Hippocampal formation (tissue), 2 donors: ENCODE data around the gene MYO3B.
"Not testable (repeated sequence)": the region's sequence is repeated elsewhere in the genome, so short reads cannot be mapped to it uniquely, and the experiment has no call there.

Experiments
- DNase-seq, 2 donors: peaks; one replicate each; lab custom pipeline; 2025; lab: John Stamatoyannopoulos, UW

Gene MYO3B

DNA sequence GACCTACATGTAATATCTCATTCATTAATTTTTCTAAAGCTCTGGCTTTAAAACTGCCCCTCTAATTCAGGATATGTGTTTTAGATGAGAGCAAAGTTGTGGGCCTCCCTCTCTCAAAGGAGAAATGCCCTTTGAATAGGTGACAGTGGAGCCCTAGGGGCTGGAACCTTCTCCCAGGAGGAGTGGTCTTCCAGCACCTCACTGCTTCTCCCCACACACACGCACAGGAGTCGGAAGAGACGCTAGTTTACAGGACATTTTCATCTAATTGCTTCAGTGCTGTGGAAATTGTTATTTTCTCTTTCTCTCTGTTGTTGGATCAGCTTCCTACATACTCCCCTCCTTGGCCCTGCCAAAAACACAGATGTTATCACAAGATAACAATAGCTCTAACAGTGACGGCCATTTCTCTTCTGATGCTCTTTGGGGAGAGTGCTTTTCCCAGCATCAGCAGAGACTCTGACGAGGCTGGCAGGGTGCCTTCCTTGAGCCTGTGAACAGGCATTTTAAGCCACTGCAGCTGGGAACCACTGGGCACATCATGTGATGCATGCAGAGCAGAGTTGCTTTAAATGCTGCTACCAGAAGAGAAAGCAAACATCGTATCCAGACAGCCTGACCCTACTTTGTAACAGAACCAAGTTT, 327.8 kb downstream of the MYO3B start:
- DNase-seq, result peak; percentile 85 to 88

DNA sequence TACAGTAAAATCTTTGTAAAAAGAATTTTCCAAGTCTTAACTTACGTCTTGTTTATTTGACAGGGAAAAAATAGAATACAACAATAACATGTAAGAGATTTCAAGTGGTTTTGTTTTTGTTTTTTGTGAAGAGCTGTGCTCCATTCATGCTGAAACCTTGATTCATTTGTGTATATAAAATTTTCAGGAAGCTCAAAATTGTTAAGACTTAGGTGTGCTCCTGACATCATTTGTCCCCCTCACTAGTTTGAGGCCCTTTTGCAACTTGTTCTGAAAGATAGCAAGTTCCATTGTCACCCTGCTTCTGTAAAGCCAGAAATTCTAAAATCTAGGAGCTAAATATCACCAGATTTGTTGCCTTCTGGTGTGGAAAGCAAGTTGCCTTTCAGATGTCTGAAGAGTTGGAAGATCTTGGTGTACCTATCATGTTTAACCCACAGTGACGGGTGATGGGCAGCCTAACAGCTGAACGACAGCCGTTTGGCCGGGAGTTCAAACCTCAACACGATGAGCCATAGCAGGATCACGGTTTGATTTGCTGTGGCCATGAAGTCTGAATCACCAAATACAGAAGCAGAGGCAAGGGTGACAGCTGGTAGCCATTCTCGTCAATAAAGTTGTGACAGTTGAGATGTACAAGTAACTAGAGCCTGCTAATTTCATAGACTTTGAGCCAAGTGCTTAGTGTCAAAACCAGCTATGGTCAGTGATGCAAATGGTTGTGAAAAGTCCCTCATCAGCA, 331.7 kb downstream of the MYO3B start:
- no peak for DNase-seq

DNA sequence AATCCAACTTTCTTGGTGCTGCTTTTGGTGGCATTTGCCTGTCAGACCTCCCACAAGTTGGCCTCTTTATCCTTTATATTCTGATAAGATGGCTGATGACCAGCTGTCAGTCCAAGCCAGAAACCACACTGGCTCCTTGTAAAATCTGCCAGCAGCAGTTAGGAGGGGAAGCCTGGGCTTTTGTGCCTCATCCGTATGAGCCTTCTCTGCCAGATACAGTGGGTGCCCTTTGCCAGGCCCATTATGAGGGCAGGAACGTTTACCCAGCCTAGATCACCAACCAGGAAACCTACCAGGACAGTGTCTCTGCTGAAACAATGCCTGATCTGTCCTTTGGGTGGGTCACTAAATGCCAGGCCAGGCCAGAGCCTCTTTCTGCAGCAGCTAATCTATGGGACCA, 334.3 kb downstream of the MYO3B start:
- DNase-seq, result peak; percentile 74 to 77

DNA sequence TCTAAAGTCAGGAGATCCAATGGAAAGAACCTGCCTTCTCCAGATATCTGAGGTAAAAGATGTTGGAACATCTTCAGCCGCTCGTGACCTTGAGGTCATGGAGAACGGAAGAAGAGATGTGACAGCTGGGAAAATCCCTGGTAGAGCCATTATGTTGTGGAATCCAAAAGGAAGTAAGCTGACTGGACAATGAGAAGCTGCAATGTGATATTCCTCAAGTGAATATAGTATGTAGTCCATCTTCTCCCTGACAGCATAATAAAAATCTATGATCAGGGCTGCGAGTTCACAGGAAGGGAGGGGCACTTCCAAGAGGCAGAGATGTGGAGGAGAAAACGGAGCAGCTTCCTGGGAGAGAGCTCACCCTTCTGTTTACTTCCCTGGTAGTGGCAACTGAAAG, 336.2 kb downstream of the MYO3B start:
- DNase-seq, result no peak

DNA sequence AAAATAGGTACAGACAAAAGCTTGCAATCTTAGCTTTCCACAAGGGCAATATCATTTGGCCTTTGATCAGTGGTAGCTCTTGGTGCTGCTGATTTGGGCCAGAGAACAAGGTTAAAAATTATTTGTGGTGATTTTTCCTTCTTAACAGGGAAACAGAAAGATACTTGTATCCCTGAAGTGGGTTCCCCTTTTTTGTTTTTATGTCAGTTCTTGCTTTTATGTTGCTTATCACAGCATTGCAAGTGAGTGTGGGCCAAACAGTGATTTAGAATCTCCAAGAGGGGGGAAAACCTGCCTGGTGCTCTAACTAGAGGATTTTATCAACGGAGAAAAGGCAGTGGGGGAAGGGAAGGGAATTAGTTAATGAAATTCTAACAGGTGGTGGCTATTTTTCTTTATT, 339.6 kb downstream of the MYO3B start:
- no peak for DNase-seq

DNA sequence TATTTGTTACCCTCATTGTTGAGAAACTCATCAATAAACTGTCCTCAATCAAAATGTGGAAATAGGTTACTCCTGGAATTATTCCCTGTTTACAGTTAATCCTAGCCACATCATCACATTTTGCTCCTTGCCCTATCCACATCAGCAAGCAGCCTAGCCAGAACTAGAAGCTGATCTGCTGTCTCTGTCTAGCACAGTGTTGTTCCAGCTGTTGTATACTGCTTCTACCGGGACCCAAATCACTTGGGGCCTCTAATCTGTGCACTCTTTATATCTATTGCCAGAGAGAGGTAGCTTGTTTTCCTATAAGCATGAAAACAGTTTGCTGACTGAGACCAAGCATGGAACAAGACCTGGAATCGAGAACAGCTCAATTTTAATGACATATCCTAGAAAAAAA, 341.0 kb downstream of the MYO3B start:
- DNase-seq, result no peak

DNA sequence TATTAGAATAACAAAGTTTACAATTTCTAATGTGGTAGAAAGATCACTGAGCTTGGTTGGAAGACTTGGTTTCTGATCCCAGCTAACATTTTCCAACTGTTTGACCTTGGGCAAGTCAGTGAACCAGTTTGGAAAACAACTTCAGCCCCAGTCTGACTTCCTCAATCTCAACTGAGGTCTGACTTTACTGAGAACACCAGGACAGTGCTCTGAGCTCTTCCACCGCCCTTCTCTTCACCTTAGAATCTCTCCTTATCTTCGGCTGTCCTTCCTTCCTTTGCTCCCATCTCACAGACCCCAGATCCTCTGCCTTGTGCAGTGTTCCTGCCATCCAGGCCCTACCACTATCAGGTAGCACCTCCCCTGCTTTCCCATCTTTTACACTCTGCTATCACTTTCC, 343.4 kb downstream of the MYO3B start:
- no peak for DNase-seq

DNA sequence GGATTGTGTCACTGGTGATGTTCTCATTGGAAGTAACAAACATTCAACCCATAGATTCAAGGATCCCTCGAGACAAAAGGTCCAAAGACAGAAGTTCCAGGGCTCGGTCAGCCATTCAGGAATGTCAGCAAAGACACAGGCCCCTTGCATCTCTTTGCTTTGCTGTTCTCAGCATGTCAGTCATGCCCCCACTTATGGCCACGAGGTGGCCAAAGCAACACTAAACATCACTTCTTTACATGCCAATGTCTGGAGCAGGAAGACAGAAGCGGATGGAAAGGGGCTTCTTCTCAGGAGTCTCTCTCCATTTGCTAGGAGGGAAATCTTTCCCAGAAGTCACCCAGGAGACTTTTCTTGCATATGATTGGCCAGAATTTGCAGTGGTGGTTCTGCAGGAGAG, 345.6 kb downstream of the MYO3B start:
- DNase-seq, result no peak

DNA sequence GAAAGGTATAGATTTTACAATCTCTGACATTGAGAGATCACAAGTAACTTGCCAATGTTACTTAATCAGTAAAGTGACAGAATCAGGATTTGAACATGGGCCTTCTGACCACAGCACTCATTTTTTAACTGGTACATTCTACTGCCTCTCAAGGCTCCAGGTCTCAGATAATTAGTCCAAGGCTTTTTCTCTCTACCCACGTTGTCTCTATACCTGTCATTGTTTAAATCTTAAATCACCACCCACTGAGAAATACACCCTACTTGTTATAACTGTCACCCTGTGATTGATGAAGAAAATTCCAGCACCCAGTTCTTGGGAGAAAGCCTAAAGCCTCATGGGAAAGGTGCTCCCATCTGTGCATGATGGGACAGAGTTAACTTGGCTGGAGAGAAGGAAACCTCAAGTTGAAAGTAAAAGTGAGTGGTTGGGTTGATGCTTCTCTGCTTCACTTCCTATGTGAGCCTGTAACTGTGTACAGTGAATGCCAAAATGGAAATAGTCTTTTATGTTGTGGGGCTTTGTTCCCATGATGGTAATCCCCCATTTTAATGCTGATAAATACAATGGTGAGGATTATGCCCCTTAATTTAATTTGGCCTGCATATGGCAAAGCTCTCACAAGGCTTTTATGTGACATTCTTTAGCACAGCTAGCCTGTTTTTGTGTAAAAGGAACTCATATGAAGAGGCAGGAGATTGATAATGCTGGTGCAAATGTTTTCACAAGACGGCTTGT, 347.1 kb downstream of the MYO3B start:
- no peak for DNase-seq

DNA sequence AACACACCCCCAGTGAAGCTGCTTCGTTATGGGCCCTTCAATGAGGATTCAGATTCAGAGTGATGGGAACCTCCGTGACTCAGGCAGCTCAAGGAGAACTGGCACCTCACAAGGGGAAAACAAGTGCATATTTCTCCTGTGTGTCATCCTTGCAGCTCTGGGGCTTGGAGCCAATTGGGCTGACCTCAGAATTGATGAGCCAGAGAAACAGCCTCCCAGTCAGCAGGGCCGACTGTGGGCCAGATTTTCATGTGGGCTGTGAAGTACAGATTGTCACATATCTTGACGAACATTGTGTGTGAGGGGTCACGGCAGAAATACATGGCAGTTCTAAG, 347.6 kb downstream of the MYO3B start:
- no peak for DNase-seq

DNA sequence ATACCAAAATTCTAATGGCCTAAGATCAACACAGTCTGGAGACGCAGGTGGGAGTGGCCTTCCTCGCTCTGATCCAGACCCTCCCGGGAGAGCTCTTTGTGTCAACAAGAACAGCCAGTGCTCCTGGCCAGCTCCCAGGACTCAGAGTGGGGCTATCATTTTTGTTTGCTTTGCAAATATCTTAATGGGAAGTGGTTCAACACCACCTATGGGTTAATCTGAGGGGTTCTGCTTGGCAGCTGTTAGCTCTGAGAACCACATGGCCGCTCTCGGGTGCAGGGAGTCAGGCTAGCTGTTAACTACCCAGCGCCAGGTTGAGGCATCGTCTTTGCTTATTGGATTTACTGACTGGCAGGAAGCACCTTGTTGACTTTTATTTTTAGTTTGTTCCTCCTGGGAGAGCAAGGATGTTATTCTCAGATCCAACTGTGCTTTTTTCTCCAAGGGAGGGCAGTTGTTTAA, 352.4 kb downstream of the MYO3B start:
- DNase-seq, result no peak

DNA sequence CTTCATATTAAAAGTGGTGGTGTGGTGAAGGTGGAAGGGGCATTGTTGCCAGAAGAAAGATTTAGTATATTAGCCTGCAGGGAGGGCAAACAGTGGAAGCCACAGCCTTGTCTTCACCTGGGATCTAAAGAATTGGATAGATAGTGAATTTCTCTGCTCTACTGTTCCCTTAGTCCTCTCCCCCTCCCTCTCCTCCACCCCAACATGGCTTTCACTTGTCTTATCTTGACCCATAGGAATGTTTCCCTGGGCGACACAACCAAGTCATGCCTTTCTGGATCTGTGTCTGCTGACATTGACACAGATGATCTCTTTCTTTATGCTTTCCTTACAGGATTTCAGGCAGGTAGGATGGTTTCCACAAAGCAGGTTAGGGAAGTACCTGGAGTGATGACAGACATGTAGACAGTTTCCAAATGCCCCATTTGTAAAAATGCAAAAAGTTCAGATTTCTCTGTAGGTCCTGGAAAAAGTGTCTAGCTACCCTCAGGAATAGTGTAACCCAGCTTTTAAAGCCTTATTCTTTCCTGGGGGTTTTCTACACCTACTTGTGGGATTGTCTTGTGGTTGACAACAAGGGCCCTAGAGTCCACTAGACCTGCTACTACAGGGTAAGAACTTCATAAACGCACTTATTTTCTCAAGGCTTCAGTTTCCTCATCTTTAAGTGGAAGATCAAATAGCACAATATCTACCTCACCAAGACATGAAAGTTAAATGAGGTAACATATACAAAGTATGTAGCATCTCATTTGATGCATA, 353.0 kb downstream of the MYO3B start:
- no peak for DNase-seq

DNA sequence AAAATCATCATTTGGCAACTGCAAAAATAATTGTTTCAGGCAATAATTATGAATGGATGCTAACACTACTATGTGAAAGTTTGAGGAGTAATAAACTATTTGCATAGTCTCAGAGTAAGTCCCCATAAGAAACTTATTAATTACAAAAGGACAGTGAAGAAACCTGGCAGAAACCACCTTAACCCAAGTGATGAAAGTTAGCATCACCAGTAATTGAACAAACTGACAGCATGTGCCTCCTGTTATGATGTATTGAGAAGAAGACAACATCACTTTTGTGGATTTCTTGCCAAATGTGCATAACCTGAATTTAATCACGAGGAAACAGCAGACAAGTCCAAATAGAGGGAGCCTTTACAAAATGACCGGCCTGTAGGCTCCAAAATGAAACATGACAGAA, 353.9 kb downstream of the MYO3B start:
- no peak for DNase-seq

DNA sequence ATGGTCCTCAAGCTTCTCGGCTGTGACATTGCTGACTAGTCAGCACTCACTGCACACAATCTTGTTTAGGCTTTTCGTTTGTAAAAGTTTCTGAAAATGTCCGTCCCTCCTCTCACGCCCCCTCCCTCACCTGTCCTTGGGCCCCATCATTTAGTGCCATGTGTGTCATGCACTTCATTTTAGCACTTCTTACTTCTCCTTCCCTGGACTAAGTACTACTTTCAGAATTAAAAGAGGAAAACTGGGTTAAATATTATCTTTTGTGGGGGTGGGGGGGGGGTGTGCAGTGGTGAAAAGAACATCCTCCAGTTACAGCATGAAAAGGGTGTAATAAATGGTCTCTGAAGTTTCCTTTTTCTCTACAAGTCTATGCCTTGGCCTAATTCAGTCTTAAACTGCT, 355.2 kb downstream of the MYO3B start:
- DNase-seq, result no peak

DNA sequence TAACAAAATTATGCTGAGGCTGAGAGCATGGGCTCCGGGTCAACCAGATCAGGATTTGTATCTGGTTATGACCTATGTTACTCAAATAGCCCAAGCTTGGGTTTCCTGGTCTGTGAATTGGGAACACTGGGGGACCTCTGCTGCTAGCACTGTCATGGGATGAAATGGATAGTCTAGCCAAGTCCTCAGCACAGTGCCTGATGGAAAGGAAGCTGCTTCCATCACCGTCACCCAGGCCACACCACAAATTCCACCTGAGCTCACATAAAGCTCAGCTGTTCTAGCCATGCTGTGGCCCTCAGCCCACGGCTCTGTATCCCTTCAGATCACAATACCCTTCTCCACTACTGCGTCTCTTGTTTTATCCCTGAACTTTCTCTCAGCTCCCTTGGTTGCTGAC, 357.6 kb downstream of the MYO3B start:
- no peak for DNase-seq

DNA sequence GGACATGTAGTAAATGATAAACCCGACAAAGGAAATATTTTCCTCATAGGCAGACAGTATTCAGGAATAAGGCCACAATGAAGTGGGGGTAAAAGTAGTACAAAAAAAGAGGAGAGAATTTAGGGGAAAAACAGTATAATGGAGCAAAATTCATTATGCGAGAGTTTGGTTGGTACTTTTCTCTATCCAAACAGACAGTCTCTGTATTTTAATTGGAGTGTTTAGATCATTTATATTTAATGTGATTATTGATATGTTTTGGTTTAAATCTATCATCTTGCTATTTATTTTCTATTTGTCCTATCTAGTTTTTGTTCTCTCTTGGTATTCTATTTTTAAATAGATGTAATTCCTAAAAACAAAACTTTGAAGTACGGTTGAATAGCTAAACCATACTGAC, 366.9 kb downstream of the MYO3B start:
- no peak for DNase-seq

DNA sequence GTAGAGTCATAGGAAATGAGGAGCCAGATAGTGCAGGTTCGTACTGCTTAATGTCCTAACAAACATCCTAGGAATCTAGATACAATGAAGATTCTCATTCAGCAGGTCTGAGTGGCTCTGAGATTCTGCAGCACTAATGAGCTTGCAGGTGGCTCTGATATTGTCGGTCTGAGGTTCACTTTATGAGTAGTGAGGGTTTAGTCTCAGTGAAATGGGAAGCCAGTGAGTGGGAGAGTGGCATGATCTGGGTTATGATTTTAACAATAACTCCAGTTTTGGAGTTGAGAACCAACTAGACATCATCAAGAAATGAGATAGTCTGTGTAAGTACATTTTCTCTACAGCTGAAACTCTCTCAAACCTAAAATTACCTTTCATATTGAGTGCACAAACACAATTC, 370.4 kb downstream of the MYO3B start:
- no peak for DNase-seq

DNA sequence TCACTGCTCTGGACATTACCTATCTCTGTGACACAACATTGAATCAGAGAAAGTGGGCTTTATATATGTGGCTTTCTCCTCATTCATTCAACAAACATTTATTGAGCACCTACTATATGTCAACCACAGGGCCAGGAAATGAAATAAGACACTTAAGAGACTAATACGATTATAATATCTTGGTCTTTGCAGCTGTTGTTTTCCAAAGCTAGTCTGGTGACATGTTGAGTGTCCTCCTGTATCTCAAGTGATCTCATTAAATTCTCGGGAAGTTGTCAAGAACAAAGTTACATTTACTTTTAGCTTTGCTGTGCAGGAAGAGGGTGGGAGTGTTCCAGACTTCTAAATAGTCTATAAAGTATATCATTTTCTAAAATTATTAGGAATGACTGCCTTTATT, 372.6 kb downstream of the MYO3B start:
- no peak for DNase-seq

DNA sequence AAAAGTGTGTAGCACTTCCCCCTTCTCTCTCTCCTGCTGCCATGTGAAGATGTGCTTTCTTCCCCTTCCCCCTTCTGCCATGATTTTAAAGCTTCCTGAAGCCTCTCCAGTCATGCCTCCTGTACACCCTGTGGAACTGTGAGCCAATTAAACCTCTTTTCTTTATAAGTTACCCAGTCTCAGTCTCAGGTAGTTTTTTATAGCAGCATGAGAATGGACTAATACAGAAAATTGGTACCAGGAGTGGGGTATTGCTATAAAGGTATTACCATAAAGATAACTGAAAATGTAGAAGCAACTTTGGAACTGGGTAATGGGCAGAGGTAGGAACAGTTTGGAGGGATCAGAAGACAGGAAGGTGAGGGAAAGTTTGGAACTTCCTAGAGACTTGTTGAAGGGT, 374.0 kb downstream of the MYO3B start:
- DNase-seq, result not testable (repeated sequence)

DNA sequence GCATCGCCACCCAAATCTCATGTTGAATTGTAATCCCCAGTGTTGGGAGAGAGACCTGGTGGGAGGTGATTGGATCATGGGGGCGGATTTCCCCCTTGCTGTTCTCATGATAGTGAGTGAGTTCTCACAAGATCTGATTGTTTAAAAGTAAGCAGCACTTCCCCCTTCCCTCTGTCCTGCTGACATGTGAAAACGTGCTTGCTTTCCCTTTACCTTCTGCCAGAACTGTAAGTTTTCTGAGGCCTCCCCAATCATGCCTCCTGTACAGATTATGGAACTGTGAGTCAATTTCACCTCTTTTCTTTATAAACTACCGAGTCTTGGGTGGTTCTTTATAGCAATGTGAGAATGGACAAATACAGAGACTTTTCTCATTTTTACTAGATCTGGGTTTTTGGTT, 375.8 kb downstream of the MYO3B start:
- DNase-seq, result no peak

DNA sequence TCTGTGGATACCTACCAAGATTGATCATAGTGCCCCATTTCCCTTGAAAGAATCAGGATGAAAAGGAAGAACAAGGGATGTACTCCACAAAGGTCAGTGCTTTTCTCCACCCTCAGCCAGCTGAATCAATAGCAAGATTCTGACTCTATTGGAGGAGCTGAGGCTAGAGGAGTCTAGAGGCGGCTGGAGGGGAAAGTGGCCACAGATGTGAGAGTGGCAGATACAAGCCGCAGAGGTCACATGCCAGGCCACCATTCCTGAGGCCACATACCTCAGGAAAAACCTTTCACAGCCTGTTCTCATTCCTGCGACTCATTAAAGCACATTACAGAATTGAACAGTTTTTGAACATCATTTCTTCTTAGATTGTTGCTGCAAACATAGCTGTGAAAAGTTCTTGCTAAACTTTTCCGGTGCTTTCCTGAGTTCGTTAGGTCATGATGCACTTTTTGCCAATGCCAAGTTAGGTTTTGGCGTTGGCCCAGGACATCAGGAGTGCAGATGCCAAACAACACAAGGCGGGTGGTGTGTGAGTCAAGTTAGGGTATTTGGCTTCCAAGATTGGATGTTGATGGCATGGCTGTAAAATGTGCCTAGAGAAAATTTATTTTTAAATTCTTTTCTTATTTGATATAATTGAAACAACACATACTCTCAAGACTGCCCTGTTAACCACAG, 376.5 kb downstream of the MYO3B start:
- DNase-seq, result no peak

DNA sequence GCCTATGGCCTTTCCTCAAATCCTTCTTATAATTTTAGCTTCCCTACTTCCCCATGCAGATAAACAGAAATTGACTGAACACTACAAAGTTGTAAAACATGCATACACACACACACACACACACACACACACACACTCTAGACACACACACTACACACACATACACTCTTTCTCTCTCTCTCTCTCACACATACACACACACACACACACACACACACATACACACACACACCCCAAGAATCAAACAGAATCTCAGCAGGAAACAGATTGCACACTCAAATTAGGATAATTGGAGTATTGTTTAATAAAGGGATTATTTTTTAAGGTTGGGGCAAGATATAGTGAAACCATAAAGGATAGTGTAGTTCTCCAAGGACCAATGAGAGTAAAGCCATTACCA, 385.0 kb downstream of the MYO3B start:
- no peak for DNase-seq
